ENCODE measurements around the gene KCNJ11.

GRCh38 chr11:17387254-17387653 lies 1.2 kb downstream of the KCNJ11 start:
- no peak for TF ChIP-seq EZH2 (IDR thresholded peaks at IDR 0.05; ENCODE audit: insufficient read depth, poor library complexity, severe bottlenecking)
- no peak for TF ChIP-seq EZH2phosphoT487 (IDR thresholded peaks at IDR 0.05; ENCODE audit: insufficient read depth, low read depth)
